GM21825 (cell line): Measurements from ENCODE around the gene KDM8.
A peak's percentile ranks its signal among the peaks of the same experiment; 100 is the strongest.
"Not testable (repeated sequence)": the region's sequence is repeated elsewhere in the genome, so short reads cannot be mapped to it uniquely, and the experiment has no call there.

Source experiments
- ATAC-seq: cut with Tn5 transposase; IDR thresholded peaks from one replicate; pipeline ENCODE4 v1.9.1; 2021; ENCODE audit warnings: mild to moderate bottlenecking, moderate library complexity; ENCODE audit not compliant: unreplicated experiment

KDM8 gene

DNA sequence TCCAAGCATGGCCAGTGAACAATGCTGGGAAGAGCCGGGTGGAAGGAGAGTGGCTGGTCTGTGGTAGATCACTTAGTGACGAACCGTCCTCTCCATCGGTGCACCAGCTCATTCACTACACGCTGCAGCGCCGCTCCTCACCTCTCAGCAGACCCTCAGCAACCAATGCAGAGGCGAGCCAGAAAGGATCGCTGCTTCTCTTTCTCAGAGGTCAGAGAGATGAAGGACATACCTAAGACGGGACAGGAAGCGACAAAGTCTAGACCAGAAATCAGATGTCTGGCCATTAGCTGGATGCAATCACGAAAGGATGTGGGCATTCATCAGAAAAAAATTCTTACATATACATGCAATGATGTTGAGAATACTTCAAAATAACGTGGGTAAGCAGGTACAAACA lies 38.3 kb downstream of the KDM8 start:
- no peak for ATAC-seq

DNA sequence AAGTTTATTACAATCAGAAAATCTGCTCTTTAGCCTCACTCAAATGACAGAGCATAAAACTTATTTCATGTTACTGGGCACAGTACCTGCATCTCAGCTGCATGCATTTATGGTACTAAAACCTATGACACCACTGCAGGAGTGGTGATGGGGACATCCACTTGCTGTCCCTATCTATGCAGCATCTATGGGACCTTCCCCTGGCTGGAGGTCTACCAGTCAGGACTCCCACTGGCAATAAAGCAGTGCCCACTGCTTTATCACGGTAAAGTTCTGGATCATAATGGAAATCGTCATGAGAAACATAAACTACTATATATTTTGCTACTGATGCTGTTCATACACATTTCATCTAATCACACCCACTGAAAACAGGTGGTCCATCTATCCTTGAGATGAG lies 39.1 kb downstream of the KDM8 start:
- no peak for ATAC-seq

DNA sequence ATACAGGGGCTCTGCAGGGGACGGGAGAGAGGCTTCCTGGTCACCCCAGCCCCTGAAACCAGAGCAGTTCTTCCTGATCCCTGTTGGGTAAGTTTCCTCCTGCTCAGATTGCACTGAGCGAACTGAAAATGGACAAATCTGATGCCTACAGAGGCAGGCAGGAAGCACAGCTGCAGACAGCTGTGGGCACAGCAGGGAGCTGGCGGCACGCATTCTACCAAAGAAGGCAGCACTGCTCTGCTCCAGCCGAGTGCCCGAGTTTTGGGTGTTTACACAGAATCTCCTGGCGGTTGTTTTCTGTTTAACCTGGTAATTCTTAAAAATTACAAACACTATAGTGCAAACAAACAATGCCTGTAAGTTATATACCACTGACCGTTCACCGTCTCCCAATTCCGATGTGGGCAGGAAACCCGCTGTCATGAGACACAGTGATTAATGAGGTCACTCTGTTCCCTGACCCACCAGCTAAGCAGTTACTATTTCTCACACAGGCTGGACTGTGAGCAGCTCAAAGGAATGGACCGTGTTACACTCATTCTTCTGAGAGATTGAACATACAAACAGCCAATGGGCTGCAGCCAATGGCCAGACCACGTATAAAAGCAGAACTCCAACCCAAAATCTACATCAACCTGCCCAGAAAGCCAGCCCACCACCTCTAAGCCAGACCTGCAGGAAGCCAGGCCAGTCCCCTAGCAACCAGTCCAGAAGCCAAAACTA lies 39.7 kb downstream of the KDM8 start:
- ATAC-seq = no peak

DNA sequence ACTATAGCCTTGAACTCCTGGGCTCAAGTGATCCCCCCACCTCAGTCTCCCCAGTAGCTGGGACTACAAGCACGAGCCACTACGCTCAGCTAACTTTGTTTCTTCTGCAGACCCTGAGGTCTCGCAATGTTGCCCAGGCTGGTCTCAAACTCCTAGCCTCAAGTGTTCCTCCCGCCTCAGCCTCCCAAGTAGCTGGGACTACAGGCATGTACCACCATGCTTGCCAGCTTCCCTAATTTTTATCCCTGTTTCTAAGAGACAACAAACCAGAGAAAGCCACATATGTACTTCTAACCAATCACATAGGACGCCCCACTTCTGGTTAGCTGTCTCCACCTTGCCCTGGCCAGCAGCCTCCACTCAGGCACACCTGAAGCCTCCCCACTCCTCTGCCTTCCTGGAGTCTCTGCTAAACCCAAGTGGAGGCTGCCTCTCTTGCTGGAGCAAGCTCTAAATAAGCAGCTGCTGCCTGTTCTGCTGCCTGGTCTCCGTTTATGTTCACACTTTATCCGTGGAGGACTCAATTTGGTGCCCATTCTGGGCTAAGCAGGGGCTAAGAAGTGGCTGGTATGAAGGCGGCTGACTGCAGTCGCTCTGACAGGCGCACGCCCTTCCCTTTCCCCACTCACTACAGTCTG lies 40.5 kb downstream of the KDM8 start:
- no peak for ATAC-seq

DNA sequence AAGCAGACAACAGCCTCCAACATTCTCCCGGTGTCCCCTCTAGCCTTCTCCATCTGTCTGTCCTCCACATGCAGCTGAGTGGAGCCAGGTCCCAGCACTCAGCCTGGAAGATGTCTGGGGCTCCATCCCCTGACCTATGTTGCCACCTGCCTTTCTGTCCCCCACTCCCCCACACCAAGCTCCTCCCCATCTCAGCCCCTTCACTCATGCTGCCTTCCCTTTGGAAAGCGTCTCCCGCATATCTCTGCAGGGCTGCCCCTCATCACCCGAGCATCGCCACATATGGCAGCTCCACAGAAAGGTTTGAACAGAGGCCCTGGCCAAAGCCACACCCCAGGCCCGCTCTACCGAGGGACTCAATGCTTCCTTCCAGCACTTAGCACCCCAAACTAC lies 41.0 kb downstream of the KDM8 start:
- ATAC-seq = no peak

DNA sequence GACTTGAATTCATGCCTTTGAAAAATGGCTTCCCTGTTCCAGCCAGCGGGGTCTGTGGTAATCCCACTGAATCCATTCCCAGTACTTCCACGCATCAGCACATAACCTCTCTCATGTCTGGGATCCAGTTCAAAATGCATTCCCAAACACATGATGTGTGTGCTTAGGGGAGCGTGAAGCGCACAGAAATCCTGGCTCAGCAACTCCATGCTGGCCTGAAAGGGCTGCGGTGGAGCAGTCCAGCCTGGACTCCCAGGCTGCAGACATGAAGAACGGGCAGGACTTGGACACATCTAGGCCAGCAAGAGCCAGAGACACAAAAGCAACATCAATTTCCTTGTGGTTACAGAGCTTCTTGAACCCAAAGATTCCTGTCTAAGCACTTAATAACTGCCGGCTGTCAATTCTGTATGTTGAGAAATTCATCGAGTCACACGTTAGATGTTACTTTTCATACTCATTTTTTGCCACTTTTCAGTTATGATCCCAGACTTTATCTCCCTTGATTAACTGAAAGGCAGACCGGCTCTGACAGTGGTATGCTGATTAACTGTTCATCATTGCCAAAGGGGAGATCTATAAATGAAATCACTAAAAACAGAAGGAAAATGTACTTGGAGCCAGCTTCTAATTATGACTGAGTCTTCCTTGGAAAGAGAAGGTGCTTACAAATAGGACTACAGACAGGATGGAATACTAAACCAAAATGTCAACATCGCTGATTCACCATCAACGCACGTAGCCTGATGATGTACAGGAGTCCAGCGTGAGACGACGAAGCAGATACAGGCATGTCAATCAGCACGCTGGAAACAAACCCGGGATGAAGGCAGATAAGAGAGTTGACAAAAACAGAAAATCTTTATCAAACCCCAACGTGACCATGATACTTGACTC lies 42.2 kb downstream of the KDM8 start:
- ATAC-seq = no peak

DNA sequence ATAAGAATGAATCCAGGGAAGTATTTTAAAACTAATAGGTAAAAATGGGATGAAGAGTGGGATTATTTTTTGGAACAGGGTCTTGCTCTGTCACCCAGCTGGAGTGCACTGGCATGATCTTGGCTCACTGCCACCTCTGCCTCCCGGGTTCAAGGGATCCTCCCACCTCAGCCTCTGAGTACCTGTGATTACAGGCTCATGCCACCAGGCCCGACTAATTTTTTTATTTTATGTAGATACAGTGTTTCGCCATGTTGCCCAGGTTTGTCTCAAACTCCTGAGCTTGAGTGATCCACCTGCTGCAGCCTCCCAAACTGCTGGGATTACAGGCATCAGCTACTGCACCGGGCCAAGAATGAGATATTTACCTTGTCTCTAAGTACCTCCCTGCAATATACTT lies 43.1 kb downstream of the KDM8 start:
- ATAC-seq = no peak

DNA sequence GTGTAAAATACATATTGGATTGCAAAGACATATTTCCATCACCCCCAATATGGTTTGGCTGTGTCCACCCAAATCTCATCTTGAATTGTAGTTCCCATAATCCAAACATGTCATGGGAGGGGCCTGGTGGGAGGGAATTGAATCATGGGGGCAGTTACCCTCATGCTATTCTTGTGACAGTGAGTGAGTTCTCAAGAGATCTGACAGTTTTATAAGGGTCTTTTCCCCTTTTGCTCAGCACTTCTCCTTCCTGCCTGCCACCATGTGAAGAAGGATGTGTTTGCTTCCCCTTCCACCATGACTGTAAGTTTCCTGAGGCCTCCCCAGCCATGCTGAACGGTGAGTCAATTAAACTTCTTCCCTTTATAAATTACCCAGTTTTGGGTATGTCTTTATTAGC lies 43.8 kb downstream of the KDM8 start:
- not testable (repeated sequence) for ATAC-seq

DNA sequence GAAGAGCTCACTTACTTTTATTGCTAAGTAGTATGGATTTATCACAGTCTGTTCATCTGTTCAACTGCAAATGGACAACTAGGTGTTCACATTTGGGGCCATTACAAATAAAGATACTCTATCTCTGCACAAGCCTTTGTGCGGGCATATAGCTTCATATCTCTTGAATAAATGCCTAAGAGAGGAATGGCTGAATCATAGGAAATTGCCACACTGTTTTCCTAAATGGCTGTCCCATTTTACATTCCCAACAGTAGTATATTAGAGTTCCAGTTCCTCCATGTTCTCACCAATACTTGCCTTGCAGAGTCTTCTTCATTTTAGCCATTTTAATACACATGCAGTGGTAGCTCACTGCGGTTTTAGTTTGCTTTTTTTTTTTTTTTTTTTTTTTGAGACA lies 44.7 kb downstream of the KDM8 start:
- no peak for ATAC-seq

DNA sequence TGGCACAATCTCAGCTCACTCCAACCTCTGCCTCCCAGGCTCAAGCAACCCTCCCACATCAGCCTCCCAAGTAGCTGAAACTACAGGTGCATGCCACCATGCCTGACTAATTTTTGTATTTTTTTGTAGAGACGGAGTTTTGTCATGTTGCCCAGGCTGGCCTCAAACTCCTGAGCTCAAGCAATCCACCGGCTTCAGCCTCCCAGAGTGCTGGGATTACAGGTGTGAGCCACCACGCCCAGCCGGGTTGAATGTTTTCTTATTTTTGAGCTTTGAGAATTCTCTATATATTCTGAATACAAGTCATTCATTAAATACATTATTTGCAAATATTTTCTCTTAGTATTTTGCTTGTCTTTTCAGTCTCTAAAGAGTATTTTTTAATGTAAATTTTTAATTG lies 45.6 kb downstream of the KDM8 start:
- not testable (repeated sequence) for ATAC-seq

DNA sequence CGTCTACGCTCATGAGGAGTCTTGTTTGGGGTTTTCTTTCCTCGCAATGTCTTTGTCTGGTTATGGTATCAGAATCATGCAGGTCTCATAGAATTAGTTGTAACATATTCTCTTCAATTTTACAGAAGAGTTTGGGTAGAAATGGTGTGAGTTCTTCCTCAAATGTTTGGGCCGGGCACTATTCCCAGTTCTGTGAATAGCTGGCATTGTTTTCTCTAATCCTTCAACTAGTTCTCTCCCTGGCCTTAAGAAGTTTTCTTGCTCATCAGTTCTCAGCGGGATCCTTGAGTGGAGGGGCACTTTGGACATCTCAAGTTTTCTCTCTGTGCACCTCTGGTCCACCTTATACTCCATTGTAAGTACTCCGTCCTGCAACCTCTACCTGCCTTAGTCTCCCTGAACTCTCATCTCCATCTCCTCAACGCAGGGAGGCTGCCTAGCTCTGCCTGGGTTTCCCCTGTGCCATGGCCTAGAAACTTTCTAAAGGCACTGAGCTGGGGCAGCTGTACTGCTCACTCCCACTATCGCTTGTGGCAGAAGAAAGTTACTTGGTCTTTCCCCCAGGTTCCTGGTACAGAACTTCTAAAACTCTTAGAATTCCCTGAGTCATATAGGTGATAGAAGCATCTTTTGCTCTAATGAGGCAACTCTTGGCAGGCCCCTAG lies 48.3 kb downstream of the KDM8 start:
- no peak for ATAC-seq

DNA sequence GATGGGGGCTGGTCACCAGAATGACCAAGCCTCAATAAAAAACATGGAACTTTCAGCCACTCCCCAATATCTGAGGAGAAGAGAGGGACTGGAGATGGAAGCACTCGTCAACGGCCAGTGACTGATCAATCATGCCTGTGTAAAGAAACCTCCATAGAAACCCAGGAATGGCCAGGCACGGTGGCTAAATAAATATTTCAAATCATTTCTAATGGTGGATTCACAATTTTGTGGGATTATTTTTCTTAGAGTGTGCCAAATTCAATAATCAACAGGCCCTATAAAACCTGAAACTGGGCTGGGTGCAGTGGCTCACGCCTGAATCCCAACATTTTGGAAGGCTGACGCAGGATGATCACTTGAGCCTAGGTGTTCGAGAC lies 48.9 kb downstream of the KDM8 start:
- ATAC-seq = no peak

DNA sequence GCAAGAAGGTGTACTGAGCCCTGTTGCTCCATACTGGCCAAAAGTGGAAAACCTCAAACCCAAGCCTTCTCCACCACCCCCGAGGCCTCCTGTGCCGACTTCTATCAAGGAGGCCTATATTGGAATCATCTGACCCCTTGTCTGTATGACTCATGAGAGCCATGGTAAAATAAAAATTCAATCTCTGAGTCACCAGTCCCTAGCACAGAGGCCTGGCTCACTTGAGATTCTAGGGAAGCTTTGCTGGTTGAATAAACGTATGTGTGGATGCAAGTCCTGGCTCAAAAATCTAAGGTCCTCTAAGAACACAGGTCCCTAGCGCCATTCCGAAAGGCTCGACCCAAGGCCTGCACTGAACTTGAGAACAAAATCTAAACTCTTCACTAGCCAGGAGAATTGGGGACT lies 50.2 kb downstream of the KDM8 start:
- ATAC-seq = no peak

DNA sequence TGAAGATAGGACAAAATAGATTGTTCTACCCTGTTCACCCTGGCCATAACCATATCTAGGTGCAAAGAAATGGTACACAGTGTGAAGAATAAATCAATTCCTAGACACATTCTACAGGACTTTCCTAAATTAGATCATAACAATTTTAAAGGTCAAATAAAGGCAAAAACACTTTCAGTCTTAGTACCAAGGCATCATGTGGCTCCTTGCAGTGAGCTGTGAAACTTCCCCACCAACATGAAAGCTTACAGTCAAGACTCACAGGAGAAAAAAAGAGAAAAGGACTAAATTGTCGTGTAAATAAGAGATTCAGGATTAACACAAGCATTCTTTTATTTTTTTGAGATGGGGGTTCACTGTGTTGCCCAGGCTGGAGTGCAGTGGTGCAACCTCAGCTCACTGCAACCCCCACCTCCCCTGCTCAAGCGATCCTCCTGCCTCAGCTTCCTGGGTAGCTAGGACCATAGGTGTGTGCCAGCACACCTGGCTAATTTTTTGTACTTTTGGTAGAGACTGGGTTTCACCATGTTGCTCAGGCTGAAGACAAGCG lies 51.0 kb downstream of the KDM8 start:
- ATAC-seq = peak; percentile 81

DNA sequence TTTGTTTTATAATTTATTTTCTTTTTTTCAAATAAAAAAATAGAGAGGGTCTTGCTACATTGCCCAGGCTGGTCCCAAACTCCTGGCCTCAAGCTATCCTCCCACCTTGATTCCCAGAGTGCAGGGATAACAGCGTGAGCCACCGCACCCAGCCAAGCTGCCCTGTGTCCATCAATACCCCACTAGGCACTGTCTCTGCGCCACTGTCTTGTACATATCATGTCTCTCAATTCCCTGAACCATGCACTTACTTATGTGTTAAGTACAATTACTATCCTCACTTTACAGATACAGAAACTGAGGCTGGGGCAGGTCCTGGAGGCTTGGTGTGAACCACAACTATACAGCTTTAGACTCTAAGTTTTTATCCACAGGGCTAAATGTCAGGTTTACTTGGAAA lies 53.5 kb downstream of the KDM8 start:
- ATAC-seq = no peak

DNA sequence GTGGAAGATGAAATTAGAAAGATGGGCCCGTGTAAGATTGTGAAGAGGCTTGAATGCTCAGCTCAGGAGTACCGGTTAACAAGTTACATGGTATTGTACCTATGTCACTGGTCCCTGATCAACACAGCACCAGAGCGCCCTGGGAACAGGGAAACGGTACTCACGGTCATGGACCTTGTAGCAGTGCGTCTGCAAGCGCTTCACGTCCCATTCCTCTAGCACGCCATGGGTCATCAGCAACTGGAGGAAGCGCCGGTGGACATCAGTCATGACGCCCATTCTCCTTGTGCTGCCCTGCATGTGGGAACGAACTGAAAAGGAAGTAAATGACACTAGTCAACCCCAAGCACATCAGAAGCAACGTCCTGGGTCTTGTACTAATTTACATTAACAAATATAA lies 53.9 kb downstream of the KDM8 start:
- no peak for ATAC-seq

DNA sequence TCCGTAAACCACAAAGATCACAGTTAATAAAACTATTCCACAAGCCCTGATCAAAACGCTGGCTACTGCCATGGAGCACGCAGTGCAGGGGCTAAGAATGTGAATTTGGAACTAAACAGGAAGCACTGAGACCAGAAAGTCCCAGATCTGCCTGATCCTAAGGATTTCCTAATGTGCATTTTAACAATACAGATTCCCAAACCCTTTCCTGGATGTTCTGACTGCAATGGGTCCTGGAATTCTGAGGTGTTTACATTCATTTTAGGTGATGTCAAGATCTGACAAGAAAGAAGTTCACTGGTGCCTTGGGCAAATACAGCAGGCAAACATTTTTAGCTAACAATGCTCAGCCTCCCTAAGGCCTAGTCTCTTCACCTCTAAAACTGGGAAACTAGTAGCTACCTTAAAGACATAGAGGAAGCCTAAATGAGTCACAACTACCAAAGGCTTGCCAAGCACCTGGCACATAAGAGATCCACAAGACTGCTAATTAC lies 55.0 kb downstream of the KDM8 start:
- no peak for ATAC-seq

DNA sequence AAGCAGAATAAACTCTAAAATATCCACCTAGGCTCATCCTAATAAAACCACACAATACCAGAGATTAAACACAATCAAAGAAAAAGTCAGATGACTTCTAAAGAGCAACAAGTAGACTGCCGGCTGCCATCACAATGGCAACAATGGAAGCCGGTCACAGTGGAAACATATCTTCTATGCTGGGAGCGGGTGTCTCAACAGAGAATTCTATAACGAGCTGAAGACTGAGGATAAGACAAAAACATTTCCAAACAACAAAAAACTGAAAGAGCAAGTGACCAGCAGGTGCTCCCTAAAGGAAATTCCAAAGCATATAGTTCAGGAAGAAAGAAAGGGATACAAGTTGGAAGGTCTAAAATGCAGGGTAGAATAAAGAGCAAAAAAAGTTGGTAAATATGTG lies 56.4 kb downstream of the KDM8 start:
- no peak for ATAC-seq

DNA sequence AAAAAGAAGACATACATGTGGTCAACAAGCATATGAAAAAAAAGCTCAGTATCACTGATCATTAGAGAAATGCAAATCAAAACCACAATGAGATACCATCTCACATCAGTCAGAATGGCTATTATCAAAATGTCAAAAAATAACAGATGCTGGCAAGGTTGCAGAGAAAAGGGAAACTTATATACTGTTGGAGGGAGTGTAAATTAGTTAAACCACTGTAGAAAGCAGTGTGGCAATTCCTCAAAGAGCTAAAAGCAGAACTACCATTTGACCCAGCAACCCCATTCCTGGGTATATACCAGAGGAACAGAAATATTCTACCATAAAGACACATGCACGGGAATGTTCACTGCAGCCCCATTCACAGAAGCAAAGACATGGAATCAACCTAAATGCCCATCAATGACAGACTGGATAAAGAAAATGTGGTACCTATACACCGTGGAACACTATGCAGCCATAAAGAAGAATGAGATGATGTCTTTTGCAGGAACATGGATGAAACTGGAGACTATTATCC lies 59.6 kb downstream of the KDM8 start:
- ATAC-seq = not testable (repeated sequence)

DNA sequence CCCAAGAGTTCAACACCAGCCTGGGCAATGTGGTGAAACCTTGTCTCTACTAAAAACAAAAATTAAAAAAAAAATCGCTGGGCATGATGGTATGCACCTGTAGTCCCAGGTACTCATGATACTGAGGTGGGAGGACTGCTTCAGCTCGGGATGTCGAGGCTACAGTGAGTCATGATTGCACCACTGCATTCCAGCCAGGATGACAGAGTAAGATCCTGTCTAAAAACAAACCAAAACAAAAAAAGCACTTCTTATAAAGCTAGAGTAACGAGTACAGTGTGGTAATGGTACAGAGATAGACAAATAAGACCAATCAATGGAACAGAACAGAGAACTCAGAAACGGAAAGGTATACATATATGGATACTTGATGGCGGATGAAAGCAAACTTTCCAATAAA lies 60.8 kb downstream of the KDM8 start:
- no peak for ATAC-seq

DNA sequence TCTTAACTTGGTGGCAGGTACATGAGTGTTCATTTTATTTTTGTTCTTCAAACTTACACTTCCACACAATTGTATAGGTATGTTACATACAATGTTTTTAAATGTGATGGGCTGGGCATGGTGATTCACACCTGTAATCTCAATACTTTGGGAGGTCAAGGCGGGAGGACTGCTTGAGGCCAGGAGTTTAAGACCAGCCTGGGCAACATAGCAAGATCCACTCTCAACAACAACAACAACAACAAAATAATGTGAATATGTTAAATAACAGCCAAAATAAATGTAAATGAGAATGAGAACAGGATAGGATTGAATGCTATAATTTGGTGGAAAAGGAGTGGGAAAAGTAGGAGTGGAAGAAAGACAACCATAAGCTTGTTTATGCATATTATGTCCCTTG lies 62.7 kb downstream of the KDM8 start:
- ATAC-seq = no peak
